ENCODE results near the gene VRK1. TPM values are rescaled to one million over a fixed set of nuclear protein-coding genes. Genes with fewer than 3 reads are reported as not detected.

Gene VRK1
- total and polyA plus RNA-seq, 2 of the 8 experiments (the other 6 are each of a cell fraction or from before 2014, with no cell fraction given) = 24.2 to 64.8 TPM

- TF ChIP-seq CHD7 (IDR thresholded peaks at IDR 0.05; ENCODE audit: insufficient replicate concordance, low read length) (no peak), SIN3A (conservative IDR thresholded peaks at IDR 0.05 in 1 of 2, IDR thresholded peaks at IDR 0.05 in 1 of 2; ENCODE audit: low read depth in 1 of 2, low read length in 2 of 2) (no peak), GABPA (IDR thresholded peaks at IDR 0.05; ENCODE audit: borderline replicate concordance, insufficient read depth, low read length) (no peak), RNF2 (IDR thresholded peaks at IDR 0.05; ENCODE audit: borderline replicate concordance, low read depth, low read length, missing control alignments, poor library complexity, severe bottlenecking) (no peak), HDAC6 (IDR thresholded peaks at IDR 0.05; ENCODE audit: low read depth, low read length) (no peak), TBP (IDR thresholded peaks at IDR 0.05; ENCODE audit: low read depth, low read length) (no peak), KDM4A (IDR thresholded peaks at IDR 0.05; ENCODE audit: low read depth, low read length, severe bottlenecking) (no peak), TAF1 (IDR thresholded peaks at IDR 0.05; ENCODE audit: low read depth, low read length) (no peak), ZNF274 (IDR thresholded peaks at IDR 0.05; ENCODE audit: borderline replicate concordance, extremely low read depth, low read length) (no peak), CREB1 (IDR thresholded peaks at IDR 0.05) (no peak)
These were observed 122.8 kb downstream of the VRK1 start (continued) for GRCh38 chr14:96920023-96920422.

Measured in H1 (cell line).